GM19455 (cell line): ENCODE measurements around the gene BLOC1S1.

Experiments used
- ATAC-seq: cut with Tn5 transposase; IDR thresholded peaks from one replicate; pipeline ENCODE4 v1.9.1; 2021; ENCODE audit not compliant: unreplicated experiment

The BLOC1S1 gene

DNA sequence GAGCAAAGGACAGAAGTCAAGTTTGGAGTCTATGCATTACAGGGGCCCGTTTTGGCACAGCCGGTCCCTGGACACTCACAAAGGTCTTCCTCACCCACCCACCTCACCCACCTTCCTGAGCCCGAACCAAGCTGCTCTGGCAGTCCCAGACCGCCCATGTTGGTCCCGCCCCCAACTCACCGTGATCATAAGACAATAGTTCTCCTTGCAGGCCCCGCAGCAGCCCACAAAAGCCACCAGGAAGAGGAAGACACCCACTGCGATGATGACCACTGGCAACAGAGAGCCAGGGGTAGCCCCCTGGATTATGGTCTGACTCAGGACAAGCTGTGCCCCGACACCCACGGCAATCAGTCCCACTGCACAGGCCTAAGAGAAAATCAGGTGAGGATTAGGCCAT is 11.1 kb downstream of the BLOC1S1 start:
- ATAC-seq: no peak

DNA sequence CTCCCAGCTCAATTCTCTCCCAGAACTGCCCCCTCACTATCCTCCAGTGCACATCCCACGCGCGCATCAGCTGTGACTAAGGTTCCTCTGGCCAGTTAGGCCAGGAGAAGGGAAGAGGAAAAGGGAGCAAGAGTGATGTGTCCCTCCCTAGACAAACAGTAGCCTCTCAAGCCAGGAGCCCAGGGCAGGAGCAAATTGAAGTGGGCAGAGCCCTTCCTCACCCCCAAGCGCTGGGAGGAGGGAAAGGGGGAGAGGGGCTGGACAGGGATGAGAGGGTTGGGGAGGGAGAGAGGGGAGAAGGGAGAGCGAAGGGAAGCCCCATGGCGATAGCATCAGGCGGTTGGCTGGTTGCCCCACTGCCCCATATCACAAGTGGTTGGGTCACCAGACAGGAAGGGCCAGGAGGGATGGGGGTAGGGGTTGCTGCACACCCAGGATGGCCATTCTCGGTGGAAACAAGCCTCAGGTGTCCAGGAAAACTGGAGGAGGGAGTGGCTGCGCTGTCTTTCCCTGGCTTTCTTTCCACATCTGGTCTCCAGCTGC is 11.9 kb downstream of the BLOC1S1 start:
- ATAC-seq: no peak

DNA sequence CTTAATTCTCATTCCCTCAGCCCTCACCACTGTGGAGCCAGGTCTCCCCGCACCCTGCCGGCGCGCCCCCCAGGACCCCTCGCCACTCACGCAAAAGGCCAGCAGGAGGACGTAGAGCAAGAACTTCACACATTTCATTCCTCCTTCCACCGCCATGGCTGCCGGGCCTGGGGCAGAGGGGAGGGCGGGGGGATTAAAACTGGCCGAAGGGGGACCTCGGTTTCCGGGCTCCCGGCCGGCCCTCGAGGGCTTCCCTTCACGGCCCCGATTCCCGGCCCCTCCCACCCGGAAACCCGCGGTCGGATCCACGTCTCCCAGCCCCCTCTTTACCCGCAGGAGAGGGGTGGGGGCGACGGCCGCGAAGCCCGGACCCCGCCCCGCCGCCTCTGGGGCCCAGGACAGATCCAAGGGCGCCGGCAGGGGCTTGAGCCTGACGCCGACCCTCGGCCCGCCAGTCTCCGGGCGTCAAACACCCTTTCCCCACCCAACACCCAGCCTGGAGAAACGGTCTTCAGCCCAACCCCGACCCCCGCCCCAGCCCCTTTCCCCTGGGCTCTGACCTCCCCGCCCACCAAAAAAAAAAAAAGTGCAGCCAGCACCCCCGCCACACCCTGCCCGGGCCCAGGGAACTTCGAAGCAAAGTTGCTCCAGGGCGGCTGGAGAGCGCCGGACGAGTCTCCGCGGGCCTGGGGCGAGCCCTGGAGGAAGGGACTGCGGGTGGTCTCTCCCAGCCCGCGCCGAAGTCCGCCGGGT is 12.5 kb downstream of the BLOC1S1 start:
- ATAC-seq: peak; percentile 24

DNA sequence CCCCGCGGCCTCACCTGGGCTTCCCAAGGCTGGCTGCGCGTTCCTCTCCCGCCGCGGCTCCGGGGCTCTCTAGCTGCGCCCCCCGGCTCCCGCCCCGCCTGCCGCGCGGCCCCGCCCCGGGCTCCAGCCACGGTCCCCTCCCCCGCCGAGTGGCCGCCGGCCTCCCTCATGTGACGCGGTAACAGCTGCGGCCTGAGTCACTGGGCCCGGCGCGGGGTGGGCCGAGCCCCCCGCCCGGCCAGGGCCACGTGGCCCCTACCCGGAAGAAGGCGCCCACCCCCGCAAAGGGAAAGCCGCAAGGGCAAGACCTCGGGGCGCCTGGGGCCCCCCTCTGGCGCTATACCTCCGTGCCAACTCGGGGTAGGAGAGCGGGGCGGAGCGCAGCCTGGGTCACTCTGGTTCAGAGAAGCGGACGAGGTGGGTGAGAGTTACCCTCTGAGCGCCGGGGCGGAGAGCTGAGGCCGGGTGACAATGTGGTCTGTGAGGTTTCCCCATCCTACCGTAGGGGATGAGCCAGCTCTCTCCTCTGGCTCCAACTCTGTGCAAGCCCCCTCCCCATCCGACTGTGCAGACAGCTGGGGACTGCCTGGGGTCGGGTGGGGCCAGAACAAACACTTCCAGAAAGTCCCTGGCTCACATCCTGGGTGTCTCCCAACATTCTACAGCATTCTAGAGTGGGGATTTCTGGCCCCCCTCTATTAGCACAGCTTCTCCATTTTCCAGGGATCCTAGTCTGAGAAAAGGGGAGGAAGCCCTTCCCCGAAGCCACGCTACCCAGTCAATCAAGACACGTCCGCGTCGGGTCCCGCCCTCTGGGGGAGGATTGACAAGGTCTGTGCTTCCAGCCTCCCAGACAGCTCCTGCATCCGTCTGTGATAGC is 13.3 kb downstream of the BLOC1S1 start, which contains the start of gene CD63:
Gene CD63, minus strand, starts transcription at position 71 of the 880 bp plus-strand sequence. CDS start 668 bp downstream, outside the sequence.
- peak; percentile 64 for ATAC-seq

DNA sequence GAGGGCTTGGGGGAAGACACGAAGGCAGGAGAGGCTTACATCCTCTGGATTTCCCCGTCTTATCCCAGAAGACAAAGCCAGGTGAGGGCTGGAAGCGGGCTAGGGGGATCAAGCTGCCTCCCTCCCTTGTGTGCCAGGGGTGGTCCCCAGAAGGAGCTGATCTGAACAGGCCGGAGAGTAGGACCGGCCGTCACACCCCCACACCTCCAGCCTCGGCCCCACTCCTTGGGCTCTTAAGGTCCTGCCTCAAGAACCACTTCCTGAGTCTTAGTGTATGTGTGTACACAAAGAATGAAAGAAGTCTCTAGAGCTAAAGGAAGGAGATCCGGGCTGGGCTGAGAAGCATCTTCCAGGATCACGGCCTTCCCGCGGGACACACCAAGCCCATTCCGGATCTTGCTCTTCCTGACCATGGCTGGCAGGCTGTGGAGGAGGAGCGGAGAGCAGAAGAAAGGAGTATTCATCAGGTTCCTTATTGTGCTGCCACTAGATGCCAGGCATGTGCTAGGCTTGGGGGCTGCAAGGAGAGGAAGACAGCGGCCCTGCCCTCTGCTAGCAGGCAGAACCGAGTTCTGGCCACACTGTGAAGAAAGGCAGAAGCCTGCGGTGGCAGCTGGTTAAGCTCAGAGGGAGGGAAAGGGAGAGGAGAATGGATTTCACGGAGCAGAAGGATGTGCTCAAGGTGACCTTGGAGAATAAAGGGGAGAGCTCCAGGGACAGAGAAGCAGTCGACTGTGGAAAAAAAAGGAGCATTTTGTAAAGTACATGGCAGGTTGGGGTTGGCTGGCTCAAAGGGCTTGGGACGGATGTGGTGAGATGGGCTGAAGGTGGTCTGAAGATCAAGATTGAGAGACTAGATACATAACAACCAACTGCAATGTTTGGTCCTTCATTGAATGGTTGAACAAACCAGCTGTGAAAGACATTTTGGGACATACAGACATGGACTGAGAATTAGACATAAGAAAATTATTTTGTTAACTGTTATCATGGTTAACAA is 14.3 kb downstream of the BLOC1S1 start:
- peak; percentile 47 for ATAC-seq

DNA sequence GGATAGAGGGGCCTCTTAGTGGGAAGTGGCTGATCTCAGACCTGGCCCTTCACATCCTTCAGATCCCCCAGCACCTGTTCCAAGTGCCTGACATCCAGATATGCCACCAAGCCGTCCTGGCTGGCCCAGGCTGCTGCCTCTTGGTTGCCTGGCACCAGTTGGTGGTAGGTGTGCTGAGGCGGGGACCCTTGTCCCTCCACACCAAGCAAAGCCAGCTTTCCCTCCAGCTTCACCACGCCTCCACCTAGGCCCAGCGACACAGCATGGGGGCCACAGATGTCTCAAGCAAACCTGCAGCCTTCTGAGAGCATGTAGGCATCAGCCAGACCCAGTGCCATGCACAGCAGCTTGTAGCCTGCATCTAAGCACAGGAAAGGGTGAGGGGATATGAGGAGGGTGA is 16.4 kb downstream of the BLOC1S1 start:
- ATAC-seq: no peak

DNA sequence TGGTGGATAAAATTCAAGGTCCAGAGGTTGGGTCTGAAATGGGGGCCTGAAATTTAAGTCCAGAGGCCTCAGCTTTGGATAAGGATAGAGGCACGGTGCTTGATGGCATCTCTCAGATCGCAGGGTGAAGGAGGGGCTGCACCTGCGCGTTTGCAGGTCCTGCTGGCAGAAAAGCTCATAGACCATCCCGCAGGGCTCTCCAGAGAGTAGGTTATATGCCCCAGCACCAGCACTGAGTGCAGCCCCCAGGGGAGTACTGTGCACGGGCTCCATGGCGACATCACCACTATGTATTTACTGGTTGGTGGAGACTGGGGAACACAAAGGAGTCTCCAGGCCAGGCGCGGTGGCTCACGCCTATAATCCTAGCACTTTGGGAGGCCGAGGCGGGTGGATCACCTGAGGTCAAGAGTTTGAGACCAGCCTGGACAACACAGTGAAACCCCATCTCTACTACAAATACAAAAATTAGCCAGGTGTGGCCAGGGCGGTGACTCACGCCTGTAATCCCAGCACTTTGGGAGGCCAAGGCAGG is 17.2 kb downstream of the BLOC1S1 start:
- no peak for ATAC-seq

DNA sequence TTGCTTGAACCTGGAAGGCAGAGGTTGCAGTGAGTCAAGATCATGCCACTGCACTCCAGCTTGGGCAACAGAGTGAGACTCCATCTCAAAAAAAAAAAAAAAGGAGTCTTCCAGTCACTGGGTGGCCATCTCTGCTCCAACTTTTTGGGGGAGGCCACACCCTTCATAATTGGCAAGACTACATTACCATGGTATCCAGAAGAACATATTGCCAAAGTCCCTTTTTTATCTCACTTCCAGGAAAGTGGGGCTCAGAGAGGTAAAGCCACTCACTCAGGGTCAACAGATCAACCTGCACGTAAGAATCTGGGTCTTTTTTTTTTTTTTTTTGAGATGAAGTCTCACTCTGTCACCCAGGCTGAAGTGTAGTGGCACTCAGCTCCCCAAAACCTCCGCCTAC is 18.0 kb downstream of the BLOC1S1 start:
- no peak for ATAC-seq

DNA sequence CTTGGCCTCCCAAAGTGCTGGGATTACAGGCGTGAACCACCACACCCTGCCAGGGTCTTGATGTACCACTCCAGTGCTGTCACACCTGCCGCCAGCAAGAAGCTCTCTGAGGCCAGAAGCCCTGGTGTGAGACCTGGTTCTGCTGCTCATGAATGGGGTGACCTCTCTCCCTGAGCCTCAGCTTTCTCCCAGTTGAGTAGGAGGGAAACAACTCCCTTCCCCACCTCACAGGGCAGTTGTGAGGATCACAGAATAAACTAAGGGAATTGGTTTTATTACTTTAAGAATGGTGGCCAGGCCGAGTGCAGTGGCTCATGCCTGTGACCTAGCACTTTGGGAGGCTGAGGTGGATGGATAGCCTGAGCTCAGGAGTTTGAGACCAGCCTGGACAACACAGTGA is 18.7 kb downstream of the BLOC1S1 start:
- no peak for ATAC-seq

DNA sequence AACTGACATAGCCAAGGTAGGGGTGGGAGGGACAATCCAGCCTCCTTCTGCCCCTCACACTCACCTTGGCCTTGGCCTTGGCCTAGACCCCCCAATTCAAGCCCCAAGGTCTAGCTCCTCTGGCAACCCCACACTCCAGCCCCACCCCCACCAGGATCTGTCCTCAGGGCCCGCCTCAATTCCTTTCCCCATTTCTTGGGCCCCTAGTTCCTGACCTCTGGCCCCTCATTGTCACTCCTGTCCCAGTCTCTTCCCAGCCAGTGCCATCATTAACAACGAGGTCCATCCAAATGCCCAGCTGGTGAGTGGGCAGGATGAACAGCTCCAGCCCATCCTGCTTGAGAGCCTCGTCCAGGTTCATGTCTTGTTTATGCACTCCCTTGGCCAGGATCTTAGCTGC is 20.2 kb downstream of the BLOC1S1 start:
- ATAC-seq: no peak

DNA sequence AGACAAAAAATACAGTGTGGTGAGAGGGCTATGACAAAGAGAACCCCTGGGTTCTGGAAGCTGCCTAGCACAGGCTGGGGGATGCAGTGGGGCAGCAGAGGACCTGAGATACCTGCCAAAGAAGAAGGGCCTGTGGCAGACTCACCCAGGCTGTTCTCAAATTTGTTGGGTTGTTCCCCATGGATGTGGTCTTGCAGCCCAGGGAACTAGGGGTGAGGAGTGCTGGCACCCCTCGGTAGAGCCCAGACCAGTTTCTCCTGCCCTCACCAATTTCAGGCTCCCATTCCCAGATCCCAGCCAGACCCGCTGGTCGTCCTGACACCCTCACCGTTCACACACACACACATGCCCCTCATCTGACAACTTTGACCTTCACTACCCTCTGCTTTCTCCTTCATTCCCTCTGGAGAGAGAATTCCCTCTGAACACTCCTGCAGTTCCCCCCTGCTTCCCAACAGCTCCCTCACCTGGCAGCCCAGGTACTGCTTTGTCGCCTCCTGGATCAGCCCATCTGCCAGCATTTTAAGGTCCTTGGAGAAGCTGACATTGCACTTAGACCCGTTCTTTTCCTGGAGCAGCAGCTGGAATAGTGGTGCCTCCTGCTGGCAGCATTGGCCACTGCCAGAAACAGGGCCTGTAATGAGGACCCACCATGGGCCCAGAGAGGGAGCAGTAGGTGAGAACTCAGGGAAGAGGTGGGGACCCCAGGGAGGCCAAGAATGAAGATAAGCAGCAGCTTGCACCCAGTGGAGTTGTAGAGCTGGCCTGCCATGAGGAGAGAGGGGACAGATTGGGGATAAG is 21.1 kb downstream of the BLOC1S1 start:
- ATAC-seq: no peak

DNA sequence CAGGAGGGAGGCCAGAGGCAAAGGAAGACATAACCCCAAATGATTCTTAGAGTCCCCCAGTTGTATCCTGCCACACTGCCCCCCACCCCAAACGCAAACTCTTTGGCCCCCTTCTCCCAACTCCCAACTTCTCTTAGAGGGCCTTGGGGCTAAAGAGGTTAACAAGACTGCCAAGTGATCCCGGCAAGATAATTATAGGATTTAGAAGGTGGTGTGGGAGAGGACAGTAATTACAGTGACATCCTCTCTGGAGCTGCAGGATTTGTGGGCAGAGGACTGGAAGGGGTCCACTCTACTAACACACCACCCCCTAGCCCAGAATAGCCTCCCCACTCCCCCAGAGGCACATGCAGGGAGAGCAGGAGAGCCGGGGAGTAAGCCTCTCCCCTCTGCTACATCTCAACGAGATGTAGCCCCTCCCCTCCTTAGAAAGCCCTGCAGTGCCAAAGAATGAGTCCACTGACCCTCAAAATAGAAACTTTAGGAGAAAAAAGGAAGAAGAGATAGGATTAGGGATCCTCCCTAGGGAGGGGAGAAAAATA is 21.8 kb downstream of the BLOC1S1 start:
- no peak for ATAC-seq

DNA sequence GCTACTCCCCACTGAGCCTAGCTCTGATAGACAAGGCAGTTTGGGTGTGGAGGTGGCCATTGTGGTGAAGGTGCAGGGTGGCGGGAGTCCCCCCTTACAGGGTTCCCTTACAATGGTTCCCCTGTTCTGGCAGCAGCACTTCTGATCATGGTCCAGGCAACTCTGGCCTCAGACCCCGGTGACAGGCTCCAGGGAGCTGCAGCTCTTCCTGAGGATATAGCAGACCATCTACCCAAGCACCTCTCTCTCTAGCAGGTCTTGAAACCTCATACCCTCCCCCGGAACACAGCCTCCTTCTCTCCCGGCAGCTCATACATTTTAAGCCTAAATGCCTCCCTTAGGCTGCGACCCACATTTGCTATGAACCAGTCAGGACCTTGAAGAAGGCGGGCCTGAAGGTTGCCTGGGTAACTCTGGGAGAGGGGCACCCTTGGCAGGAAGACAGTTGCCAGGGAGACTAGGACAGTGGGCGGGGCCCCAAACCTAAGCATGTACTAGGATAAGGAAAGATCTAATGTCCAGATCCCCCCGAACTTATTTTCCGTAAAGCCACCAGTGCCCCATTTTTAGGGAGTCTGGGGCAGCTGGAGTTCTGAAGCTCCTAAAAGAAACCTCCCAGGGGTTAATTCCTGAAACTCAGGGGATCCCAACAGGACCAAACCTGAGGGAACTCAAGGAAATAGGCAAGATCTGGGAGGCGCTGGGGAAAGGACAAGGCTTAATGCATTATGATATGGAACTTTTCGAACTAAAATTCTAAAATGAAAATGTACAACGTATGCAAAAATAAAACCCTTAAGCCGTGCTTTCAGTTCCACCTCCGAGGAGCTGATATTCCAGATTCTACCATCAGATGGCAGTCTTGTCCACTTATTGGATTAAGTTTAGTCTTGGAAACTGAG is 22.5 kb downstream of the BLOC1S1 start:
- peak; percentile 86 for ATAC-seq

DNA sequence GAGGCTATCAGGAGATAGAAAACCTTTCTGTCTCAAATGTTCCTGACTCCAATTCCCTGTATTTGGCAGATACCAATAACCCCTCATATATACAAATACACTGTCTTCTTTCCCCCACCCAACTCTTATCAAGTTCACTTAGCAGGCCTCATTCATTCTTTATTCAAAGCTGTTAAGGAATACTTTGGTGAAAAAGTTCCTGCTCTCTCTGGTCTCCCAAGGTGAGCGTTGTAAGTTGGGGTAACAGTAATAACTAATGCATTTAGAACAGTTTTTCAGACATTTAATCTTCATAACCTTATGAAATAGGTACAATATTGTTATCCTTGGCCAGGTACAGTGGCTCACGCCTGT is 23.2 kb downstream of the BLOC1S1 start:
- no peak for ATAC-seq

DNA sequence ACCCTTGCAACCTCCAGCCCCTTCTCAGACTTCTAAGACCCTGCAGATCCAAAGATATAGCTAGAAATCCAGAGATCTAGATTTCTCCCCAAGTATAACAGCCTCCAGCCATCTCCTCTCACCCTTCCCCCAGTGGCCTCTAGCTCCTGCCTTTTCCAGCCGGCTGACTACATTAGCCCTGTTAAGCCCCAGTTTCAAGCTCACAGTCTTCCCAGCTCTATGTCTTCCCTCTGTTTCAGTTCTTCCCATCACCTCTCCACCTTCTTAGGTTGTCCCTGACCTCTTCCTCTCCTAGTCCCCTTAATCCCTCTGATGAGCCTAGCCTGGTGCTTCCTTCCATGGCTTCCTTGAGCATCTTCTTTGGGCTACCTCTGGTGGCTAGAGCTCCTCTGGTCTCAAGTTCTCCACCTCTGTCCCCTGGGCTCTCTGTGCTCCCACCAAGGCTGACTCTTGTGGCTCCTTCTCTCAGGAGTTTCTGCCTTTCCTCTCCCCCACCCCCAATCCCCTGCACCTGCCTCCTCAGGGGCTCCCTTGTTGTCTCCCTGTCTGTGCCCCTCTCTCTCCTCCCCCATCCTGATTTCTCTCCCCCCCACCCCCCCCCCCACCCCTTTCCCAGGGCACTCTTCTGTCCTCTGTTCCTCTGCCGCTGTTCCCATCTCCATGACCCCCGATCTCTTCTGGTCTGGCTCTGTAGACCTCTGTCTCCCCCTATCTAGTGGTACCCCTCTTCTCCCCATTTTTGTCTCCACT is 26.3 kb downstream of the BLOC1S1 start:
- no peak for ATAC-seq

DNA sequence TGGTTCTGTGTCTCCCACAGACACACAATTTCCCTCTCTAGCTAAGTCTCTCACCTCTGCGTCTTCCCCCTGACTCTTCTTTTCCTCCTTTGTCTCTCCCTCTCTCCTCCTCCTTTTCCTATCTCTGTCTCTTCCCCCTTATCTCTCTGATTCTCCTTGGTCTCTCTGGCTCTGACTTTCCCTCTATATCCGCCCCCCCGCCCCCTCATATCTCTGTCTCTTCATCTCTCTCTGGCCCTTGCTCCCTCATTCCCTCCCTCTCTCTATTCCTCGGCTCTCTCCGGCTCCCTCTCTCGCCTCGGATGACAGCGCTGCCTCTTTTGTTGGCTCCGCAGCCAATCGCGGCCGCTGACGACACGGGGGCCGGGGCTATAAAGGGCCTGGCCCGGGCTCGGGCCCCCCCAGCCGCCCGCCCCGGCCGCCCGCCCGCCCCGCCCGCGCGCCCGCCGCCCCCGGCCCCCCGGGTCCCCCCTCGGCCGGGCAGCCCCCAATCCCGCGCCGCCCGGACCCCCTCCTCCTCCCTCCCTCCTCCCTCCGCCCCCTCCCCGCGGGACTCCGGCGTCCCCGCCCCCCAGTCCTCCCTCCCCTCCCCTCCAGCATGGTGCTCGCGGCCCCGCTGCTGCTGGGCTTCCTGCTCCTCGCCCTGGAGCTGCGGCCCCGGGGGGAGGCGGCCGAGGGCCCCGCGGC is 27.0 kb downstream of the BLOC1S1 start, which contains the start of gene GDF11:
Gene GDF11, plus strand, starts transcription at position 404 of the 687 bp plus-strand sequence. Its CDS starts 195 bp downstream, at position 599.
- peak; percentile 28 for ATAC-seq
